Transverse colon (tissue), 4 donors: ENCODE measurements around the gene WDR72. TPM values are rescaled to one million over a fixed set of nuclear protein-coding genes. Genes with fewer than 3 reads are reported as not detected.

Source experiments
- DNase-seq: peaks from one replicate; pipeline ENCODE4 v3.0.0-alpha.2; 2019
- H3K27ac ChIP-seq, 4 donors: fragments of 200-600 bp; sonication (generic); 2 replicates each; pipeline ENCODE4 v1.5.1; 2016 to 2018; ENCODE audit warnings: inconsistent platforms in 4 of 4
- H3K27me3 ChIP-seq: fragments of 200-600 bp; sonication (generic); 2 replicates; pipeline ENCODE4 v1.5.1; 2017; ENCODE audit warnings: inconsistent platforms
- H3K36me3 ChIP-seq, 4 donors: fragments of 200-600 bp; sonication (generic); 2 replicates each; pipeline ENCODE4 v1.5.1; 2017 to 2019; ENCODE audit warnings: inconsistent platforms in 4 of 4
- H3K4me1 ChIP-seq, 4 donors: fragments of 200-600 bp; sonication (generic); 2 replicates each; pipeline ENCODE4 v1.5.1; 2017 to 2020; ENCODE audit warnings: inconsistent platforms in 4 of 4
- H3K4me3 ChIP-seq, 4 donors: fragments of 200-600 bp; sonication (generic); 1 replicate in 1 of 4; 2 replicates in 3 of 4; pipeline versions ENCODE4 v1.5.1 to v1.6.1; 2017 to 2019; ENCODE audit warnings: inconsistent platforms in 4 of 4
- H3K9me3 ChIP-seq, 2 donors: fragments of 200-600 bp; sonication (generic); 2 replicates each; pipeline ENCODE4 v1.5.1; 2017 to 2019; ENCODE audit warnings: inconsistent platforms in 2 of 2
- CTCF ChIP-seq, 5 experiments: fragments of 200-600 bp in 3 of 5; fragments of 450-650 bp in 2 of 5; sonication (generic) in 3 of 5; IDR thresholded peaks; 1 replicate in 2 of 5; 2 replicates in 3 of 5; pipeline ENCODE4 v1.5.1; 2016 to 2017; ENCODE audit warnings: antibody characterized with exemption in 5 of 5, inconsistent platforms in 3 of 5, mild to moderate bottlenecking in 2 of 5, moderate library complexity in 1 of 5
- EP300 ChIP-seq: sonication (generic); formaldehyde crosslinking; IDR thresholded peaks from one replicate; pipeline ENCODE4 v1.6.1; 2017; ENCODE audit warnings: antibody characterized with exemption, low read depth
- POLR2A ChIP-seq: fragments of 450-650 bp; IDR thresholded peaks from one replicate; pipeline ENCODE4 v1.6.1; 2016; ENCODE audit warnings: antibody characterized with exemption, mild to moderate bottlenecking, moderate library complexity
- POLR2AphosphoS5 ChIP-seq, 3 donors: sonication (generic); formaldehyde crosslinking; IDR thresholded peaks; one replicate each; pipeline ENCODE4 v1.6.1; 2016; ENCODE audit warnings: antibody characterized with exemption in 3 of 3
- WGBS, 2 donors: methylation state at CpG; one replicate each; pipeline ENCODE4 v1.1.5; 2018; ENCODE audit warnings: low coverage in 1 of 2; 5-methylcytosine and 5-hydroxymethylcytosine counted together
- in situ Hi-C, 4 donors: fragments of 200-750 bp; cut with MboI; loops; one replicate each; pipeline versions ENCODE4 v1.15.0 to v1.15.1; 2017; ENCODE audit warnings: low sequenced_read_pairs in 3 of 4, low pct_ligation_motif_present in 1 of 4, low pct_unique_long_range_greater_than_20kb in 1 of 4
- intact Hi-C: fragments of 100-400 bp; cut with DNase I; formaldehyde crosslinking; loops from one replicate; pipeline ENCODE4 v1.15.1; 2023; ENCODE audit warnings: low total_unique reads
- total RNA-seq, 4 donors: library from RNA; depleted of rRNA; stranded (reverse); fragments of >200 nt; gene quantifications; one replicate each; pipeline ENCODE4 v1.1.0, GENCODE V29; 2016

The WDR72 gene
- total RNA-seq, 4 donors from 2014 or later, result 0.14 to 0.16 TPM; not detected in 2

- H3K9me3 ChIP-seq, result no peaks in the 10 kb centered on the region
- intact Hi-C loops, result no loop called here
- no peaks in the 10 kb centered on the region for H3K36me3 ChIP-seq
- in situ Hi-C loops, result no loop called here
- H3K4me1 ChIP-seq, result no peaks in the 10 kb centered on the region
- DNase-seq, result no peak
- H3K4me3 ChIP-seq, result no peak overlapping the region
- WGBS, 2 donors, result 45 to 62% methylated on average over 2 to 6 of the region's 6 CpGs
- no peak for TF ChIP-seq POLR2AphosphoS5 (IDR thresholded peaks at IDR 0.05)
- TF ChIP-seq POLR2A, result no peak
- no peak for TF ChIP-seq EP300
- no peak for TF ChIP-seq CTCF (IDR thresholded peaks at IDR 0.05)
- no peaks in the 10 kb centered on the region for H3K27me3 ChIP-seq
- H3K27ac ChIP-seq, result no peak overlapping the region
These were observed 114.8 kb downstream of the WDR72 start for GRCh38 chr15:53644660-53645059.

DNA sequence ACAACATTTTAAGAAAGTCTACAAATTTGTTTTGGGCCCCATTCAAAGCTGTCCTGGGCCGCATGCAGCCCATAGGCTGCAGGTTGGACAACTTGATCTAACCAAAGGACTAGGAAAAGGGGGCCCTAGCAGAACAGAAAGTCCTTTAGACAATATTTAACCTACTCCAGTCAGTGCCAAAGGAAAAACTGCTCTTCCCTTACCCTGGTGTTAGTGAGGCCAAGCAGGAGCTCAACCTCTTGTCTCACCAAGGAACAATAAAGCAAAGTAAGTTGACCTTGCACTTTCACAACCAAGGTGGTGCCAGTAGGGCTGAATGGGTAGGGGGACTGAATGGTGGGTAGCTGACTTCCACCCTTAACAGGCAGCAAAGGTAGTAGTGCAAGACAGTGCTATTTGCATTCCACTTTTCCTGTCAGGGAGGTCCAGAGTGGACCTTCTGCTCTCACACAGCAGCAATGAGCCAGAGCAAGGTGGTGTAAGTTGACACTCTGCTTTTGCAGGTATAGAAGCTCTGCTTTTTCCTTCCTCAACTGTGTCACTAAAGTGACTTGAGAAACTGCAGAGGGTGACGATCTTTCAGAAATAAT, 124.9 kb downstream of the WDR72 start:
- Histone ChIP-seq H3K4me3 (no peak overlapping the region), H3K9me3 (peaks cover 7 to 12% of the 10 kb centered on the region in 2 donors), H3K36me3 (no peaks in the 10 kb centered on the region), H3K4me1 (no peaks in the 10 kb centered on the region), H3K27ac (no peak overlapping the region), H3K27me3 (no peaks in the 10 kb centered on the region)
- no peak for DNase-seq
- intact Hi-C loops (no loop called here), in situ Hi-C loops (no loop called here)
- 90 to 100% methylated on average over 2 of the region's 2 CpGs for WGBS, 2 donors
- TF ChIP-seq EP300, result no peak
- no peak for TF ChIP-seq CTCF (IDR thresholded peaks at IDR 0.05)
- no peak for TF ChIP-seq POLR2A
- no peak for TF ChIP-seq POLR2AphosphoS5 (IDR thresholded peaks at IDR 0.05)

GRCh38 chr15:53627279-53627678, 132.2 kb downstream of the WDR72 start:
- 63 to 80% methylated on average over 3 of the region's 3 CpGs for WGBS, 2 donors
- no peak overlapping the region for H3K4me3 ChIP-seq
- H3K4me1 ChIP-seq, result no peaks in the 10 kb centered on the region
- H3K27me3 ChIP-seq, result no peaks in the 10 kb centered on the region
- TF ChIP-seq POLR2A, result no peak
- no peak for TF ChIP-seq POLR2AphosphoS5 (IDR thresholded peaks at IDR 0.05)
- no peak for TF ChIP-seq CTCF (IDR thresholded peaks at IDR 0.05)
- no peak for TF ChIP-seq EP300
- intact Hi-C loops, result no loop called here
- peaks cover 3 to 6% of the 10 kb centered on the region in 2 donors for H3K9me3 ChIP-seq
- no peaks in the 10 kb centered on the region for H3K36me3 ChIP-seq
- DNase-seq, result no peak
- no peak overlapping the region for H3K27ac ChIP-seq
- in situ Hi-C loops, result no loop called here

DNA sequence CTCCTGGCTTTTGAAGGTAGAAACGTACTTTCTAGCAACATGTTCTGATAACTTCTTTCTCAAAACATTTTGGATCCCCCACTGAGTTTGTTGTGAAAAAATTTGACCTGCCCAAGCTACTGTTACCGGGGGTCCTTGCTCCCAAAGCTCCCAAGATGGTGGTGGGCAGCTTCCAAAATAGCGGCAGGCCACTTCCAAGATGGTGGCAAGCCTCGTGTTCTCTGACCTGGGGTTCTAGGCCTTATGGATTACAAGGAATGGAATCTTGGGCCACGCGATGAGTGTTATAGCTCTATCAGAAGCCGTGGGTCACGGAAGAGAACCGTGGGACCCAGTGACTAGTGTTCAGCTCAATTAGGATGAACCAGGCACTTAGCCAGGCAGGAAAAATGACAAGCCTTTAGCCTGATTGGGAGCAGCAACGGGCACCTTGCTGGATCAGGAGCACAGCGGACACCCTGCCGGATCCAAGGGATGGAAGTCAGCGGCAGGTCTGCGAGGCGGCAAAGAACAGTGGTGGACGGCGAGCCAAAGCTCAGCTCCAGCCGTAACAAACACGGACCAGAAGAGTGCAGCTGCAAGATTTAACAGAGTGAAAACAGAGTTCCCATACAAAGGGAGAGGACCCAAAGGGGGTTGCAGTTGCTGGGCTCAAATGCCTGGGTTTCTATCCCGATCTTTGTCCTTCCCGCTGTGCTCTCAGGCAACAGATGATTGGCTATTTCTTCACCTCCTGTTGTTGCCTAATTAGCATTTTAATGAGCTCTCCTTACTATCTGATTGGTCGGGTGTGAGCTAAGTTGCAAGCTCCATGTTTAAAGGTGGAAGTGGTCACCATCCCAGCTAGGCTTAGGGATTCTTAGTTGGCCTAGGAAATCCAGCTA, 133.3 kb downstream of the WDR72 start:
- no peak overlapping the region for H3K4me3 ChIP-seq
- H3K36me3 ChIP-seq, result no peaks in the 10 kb centered on the region
- no peaks in the 10 kb centered on the region for H3K27me3 ChIP-seq
- no peak for DNase-seq
- intact Hi-C loops (no loop called here), in situ Hi-C loops (no loop called here)
- 83 to 91% methylated on average over 5 to 22 of the region's 22 CpGs for WGBS, 2 donors
- H3K9me3 ChIP-seq, result no peaks in the 10 kb centered on the region
- no peak overlapping the region for H3K27ac ChIP-seq
- H3K4me1 ChIP-seq, result no peaks in the 10 kb centered on the region
- no peak for TF ChIP-seq EP300
- TF ChIP-seq POLR2A, result no peak
- no peak for TF ChIP-seq POLR2AphosphoS5 (IDR thresholded peaks at IDR 0.05)
- no peak for TF ChIP-seq CTCF (IDR thresholded peaks at IDR 0.05)
